ENCODE data around the gene IL1RAPL1. TPM values are rescaled to one million over a fixed set of nuclear protein-coding genes. Genes with fewer than 3 reads are reported as not detected.

The IL1RAPL1 gene
- total RNA-seq, 4 donors from 2014 or later: 8.2 to 10.9 (median 8.8) TPM

DNA sequence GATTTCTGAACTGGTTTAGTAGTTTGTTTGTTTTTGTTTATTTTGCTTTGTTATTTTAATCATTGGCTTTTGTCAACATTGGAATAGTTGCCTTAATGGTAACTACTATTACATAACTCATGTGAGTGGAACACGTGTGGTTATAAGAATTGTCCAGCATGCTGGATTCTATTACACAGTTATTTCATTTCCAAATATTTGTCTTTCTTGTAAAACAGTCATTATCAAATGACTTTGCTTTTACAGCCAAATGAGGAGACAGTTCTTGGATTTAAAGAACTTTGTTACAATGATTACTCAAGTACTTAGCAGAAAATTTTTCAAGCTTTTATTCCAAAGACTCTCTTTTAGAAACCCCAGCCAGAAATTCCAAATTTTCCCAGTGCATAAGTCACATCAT is 1112.0 kb downstream of the IL1RAPL1 start:
- H3K4me3 ChIP-seq: no peak overlapping the region
- 42 to 43% methylated on average over 1 of the region's 1 CpG for WGBS, 2 donors
- no peaks in the 10 kb centered on the region for H3K36me3 ChIP-seq
- H3K4me1 ChIP-seq: no peaks in the 10 kb centered on the region
- TF ChIP-seq POLR2A (IDR thresholded peaks at IDR 0.05): no peak
- TF ChIP-seq, protein P1, sequence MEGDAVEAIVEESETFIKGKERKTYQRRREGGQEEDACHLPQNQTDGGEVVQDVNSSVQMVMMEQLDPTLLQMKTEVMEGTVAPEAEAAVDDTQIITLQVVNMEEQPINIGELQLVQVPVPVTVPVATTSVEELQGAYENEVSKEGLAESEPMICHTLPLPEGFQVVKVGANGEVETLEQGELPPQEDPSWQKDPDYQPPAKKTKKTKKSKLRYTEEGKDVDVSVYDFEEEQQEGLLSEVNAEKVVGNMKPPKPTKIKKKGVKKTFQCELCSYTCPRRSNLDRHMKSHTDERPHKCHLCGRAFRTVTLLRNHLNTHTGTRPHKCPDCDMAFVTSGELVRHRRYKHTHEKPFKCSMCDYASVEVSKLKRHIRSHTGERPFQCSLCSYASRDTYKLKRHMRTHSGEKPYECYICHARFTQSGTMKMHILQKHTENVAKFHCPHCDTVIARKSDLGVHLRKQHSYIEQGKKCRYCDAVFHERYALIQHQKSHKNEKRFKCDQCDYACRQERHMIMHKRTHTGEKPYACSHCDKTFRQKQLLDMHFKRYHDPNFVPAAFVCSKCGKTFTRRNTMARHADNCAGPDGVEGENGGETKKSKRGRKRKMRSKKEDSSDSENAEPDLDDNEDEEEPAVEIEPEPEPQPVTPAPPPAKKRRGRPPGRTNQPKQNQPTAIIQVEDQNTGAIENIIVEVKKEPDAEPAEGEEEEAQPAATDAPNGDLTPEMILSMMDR (IDR thresholded peaks at IDR 0.05): no peak
- no peak for TF ChIP-seq EP300 (IDR thresholded peaks at IDR 0.05)
- no peak overlapping the region for H3K27ac ChIP-seq
- no peaks in the 10 kb centered on the region for H3K9me3 ChIP-seq
- H3K27me3 ChIP-seq: no peaks in the 10 kb centered on the region
- no peak for DNase-seq (ENCODE audit: low spot score in 2 of 2)

DNA sequence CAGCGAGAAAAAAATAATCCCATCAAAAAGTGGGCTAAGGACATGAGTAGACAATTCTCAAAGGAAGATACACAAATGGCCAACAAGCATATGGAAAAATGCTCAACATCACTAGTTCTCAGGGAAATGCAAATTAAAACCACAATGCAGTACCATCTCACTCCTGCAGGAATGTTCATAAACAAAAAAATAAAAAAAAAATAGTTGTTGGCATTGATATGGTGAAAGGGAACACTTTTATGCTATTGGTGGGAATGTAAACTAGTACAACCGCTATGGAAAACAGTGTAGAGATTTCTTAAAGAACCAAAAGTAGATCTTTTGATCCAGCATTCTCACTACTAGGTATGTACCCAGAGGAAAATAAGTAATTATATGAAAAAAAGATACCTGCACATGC is 1119.8 kb downstream of the IL1RAPL1 start:
- H3K9me3 ChIP-seq: peaks cover 0 to 11% (median 0%) of the 10 kb centered on the region in 4 donors
- H3K36me3 ChIP-seq: no peaks in the 10 kb centered on the region
- no peak overlapping the region for H3K27ac ChIP-seq
- TF ChIP-seq EP300 (IDR thresholded peaks at IDR 0.05): no peak
- TF ChIP-seq, protein P1 (IDR thresholded peaks at IDR 0.05): no peak
- no peak for TF ChIP-seq POLR2A (IDR thresholded peaks at IDR 0.05)
- 91% methylated on average over 2 of the region's 2 CpGs for WGBS, 2 donors
- H3K4me3 ChIP-seq: no peak overlapping the region
- no peaks in the 10 kb centered on the region for H3K27me3 ChIP-seq
- DNase-seq (ENCODE audit: low spot score in 2 of 2): no peak
- no peaks in the 10 kb centered on the region for H3K4me1 ChIP-seq

DNA sequence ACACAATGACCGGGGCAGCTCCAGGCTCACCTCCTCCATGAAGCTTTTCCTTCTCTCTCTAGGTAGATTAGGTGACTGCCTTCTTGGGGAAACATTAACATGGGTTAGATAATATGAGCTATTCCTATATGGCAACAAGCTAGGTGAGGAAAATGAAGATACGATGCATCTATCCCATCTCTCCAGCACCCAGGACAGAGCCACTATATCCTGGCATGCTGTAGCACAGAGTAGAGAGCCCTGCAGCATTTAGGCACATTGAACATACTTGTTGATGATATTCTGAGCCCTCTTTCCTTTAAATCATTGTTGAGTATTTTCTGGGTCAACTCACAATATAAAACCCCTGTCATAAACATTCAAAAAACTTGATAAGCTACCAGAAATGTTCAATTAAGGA is 1133.9 kb downstream of the IL1RAPL1 start:
- no peak overlapping the region for H3K27ac ChIP-seq
- 84 to 85% methylated on average over 2 of the region's 2 CpGs for WGBS, 2 donors
- TF ChIP-seq POLR2A (IDR thresholded peaks at IDR 0.05): no peak
- TF ChIP-seq EP300 (IDR thresholded peaks at IDR 0.05): no peak
- TF ChIP-seq, protein P1 (IDR thresholded peaks at IDR 0.05): no peak
- no peaks in the 10 kb centered on the region for H3K9me3 ChIP-seq
- H3K4me1 ChIP-seq: no peaks in the 10 kb centered on the region
- no peak overlapping the region for H3K4me3 ChIP-seq
- no peak for DNase-seq (ENCODE audit: low spot score in 2 of 2)
- H3K27me3 ChIP-seq: no peaks in the 10 kb centered on the region
- no peaks in the 10 kb centered on the region for H3K36me3 ChIP-seq

DNA sequence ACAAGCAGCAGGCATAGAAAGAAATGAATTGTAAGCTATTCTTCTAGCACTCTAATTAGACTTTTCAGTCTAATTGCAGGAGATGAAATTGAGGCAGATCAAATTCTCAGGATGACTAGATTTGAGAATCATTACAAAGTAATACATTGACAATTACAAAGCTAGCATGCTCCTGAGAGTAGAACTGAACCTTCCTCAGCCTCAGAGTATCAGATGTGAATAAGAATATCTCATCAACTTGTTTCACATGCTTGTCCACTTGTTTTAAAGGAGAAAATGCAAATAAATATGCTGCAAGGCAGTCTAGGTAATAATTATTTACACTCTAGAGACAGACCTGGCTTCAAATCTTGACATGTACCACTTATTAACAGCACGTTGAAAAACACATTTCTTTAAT is 1137.1 kb downstream of the IL1RAPL1 start:
- no peak overlapping the region for H3K27ac ChIP-seq
- H3K4me1 ChIP-seq: no peaks in the 10 kb centered on the region
- H3K36me3 ChIP-seq: no peaks in the 10 kb centered on the region
- no peak for DNase-seq (ENCODE audit: low spot score in 2 of 2)
- no peak overlapping the region for H3K4me3 ChIP-seq
- no peaks in the 10 kb centered on the region for H3K9me3 ChIP-seq
- no peaks in the 10 kb centered on the region for H3K27me3 ChIP-seq
- TF ChIP-seq EP300 (IDR thresholded peaks at IDR 0.05): no peak
- TF ChIP-seq, protein P1 (IDR thresholded peaks at IDR 0.05): no peak
- TF ChIP-seq POLR2A (IDR thresholded peaks at IDR 0.05): no peak
- 35 to 80% methylated on average over 1 of the region's 1 CpG for WGBS, 2 donors

DNA sequence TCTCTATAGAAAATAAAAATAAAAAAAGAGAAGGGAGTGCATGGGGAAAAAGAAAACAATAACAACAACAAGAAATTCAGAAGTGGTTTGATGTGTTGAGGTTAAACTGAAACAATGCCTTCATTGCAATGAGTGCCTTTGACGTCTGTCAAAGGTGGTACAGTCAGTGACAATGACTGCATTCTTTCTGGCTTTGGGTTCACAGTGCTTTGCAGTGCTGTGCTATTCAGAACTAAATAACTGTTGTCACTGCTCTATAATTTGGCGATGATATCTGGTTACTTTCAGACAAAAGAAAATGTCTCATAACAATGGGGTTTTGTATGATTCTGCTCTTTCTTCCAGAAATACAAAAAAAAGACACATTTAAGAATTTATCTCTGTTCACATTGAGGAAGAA is 1139.6 kb downstream of the IL1RAPL1 start:
- no peak for TF ChIP-seq EP300 (IDR thresholded peaks at IDR 0.05)
- TF ChIP-seq POLR2A (IDR thresholded peaks at IDR 0.05): no peak
- TF ChIP-seq, protein P1 (IDR thresholded peaks at IDR 0.05): no peak
- no peaks in the 10 kb centered on the region for H3K27me3 ChIP-seq
- H3K4me1 ChIP-seq: no peaks in the 10 kb centered on the region
- WGBS, 2 donors: 61 to 76% methylated on average over 2 of the region's 2 CpGs
- H3K36me3 ChIP-seq: no peaks in the 10 kb centered on the region
- H3K27ac ChIP-seq: no peak overlapping the region
- no peak overlapping the region for H3K4me3 ChIP-seq
- DNase-seq (ENCODE audit: low spot score in 2 of 2): no peak
- H3K9me3 ChIP-seq: no peaks in the 10 kb centered on the region

Measured in tibial nerve (tissue), 4 donors.